NCI-H1694 treated with DMSO at 0.1 percent for 48 hours (cell line): ENCODE results near the gene BRINP3.
"Not testable (repeated sequence)": the region's sequence is repeated elsewhere in the genome, so short reads cannot be mapped to it uniquely, and the experiment has no call there.

Source experiments
- DNase-seq: peaks from one replicate; lab custom pipeline; 2025; lab: John Stamatoyannopoulos, UW

Gene BRINP3

GRCh38 chr1:190179817-190180216 lies 297.8 kb downstream of the BRINP3 start:
- DNase-seq, result no peak

GRCh38 chr1:190178827-190179226 lies 298.8 kb downstream of the BRINP3 start:
- no peak for DNase-seq

GRCh38 chr1:190177555-190177954 lies 300.1 kb downstream of the BRINP3 start:
- no peak for DNase-seq

GRCh38 chr1:190176776-190177175 lies 300.9 kb downstream of the BRINP3 start:
- DNase-seq, result no peak

- DNase-seq, result no peak
Measured at GRCh38 chr1:190175320-190175719, 302.3 kb downstream of the BRINP3 start.

GRCh38 chr1:190172651-190173430 lies 304.8 kb downstream of the BRINP3 start:
- peak; percentile 59 for DNase-seq

GRCh38 chr1:190170321-190170720 lies 307.3 kb downstream of the BRINP3 start:
- DNase-seq, result no peak

- peak; percentile 23 for DNase-seq
Measured at GRCh38 chr1:190169311-190170067, 308.2 kb downstream of the BRINP3 start.

- DNase-seq, result peak; percentile 28
Measured at GRCh38 chr1:190168893-190169280, 308.8 kb downstream of the BRINP3 start.

GRCh38 chr1:190168116-190168892 lies 309.4 kb downstream of the BRINP3 start:
- no peak for DNase-seq

- DNase-seq, result no peak
Measured at GRCh38 chr1:190159146-190159545, 318.5 kb downstream of the BRINP3 start.

GRCh38 chr1:190154744-190155143 lies 322.9 kb downstream of the BRINP3 start:
- DNase-seq, result no peak

GRCh38 chr1:190147616-190148015 lies 330.0 kb downstream of the BRINP3 start:
- no peak for DNase-seq

GRCh38 chr1:190144650-190145049 lies 333.0 kb downstream of the BRINP3 start:
- no peak for DNase-seq

- no peak for DNase-seq
Measured at GRCh38 chr1:190140644-190141043, 337.0 kb downstream of the BRINP3 start.

- DNase-seq, result no peak
Measured at GRCh38 chr1:190138702-190139101, 339.0 kb downstream of the BRINP3 start.

- no peak for DNase-seq
Measured at GRCh38 chr1:190138266-190138665, 339.4 kb downstream of the BRINP3 start.

- DNase-seq, result no peak
Measured at GRCh38 chr1:190129366-190129765, 348.3 kb downstream of the BRINP3 start.

GRCh38 chr1:190126728-190127127 lies 350.9 kb downstream of the BRINP3 start:
- DNase-seq, result no peak

- no peak for DNase-seq
Measured at GRCh38 chr1:190124068-190124467, 353.6 kb downstream of the BRINP3 start.

GRCh38 chr1:190120564-190120963 lies 357.1 kb downstream of the BRINP3 start:
- not testable (repeated sequence) for DNase-seq

- DNase-seq, result no peak
Measured at GRCh38 chr1:190119683-190120082, 358.0 kb downstream of the BRINP3 start.

- no peak for DNase-seq
Measured at GRCh38 chr1:190116921-190117320, 360.7 kb downstream of the BRINP3 start.
